Duodenal mucosa (tissue), 2 donors: ENCODE results near the gene CLTRN.

Experiments used
- H3K27ac ChIP-seq: one replicate; pipeline ENCODE4 v1.7.0; 2013; ENCODE audit warnings: low read depth, low read length
- H3K27me3 ChIP-seq, 2 donors: one replicate each; pipeline ENCODE4 v1.7.0; 2013; ENCODE audit warnings: low read length in 2 of 2, control low read depth in 1 of 2; ENCODE audit not compliant: insufficient read depth in 2 of 2, control insufficient read depth in 1 of 2
- H3K36me3 ChIP-seq, 2 donors: one replicate each; pipeline ENCODE4 v1.7.0; 2013; ENCODE audit warnings: low read length in 2 of 2, control low read depth in 1 of 2; ENCODE audit not compliant: insufficient read depth in 2 of 2, control insufficient read depth in 1 of 2
- H3K4me1 ChIP-seq, 2 donors: one replicate each; pipeline ENCODE4 v1.7.0; 2013; ENCODE audit warnings: low read length in 2 of 2, control low read depth in 1 of 2; ENCODE audit not compliant: insufficient read depth in 2 of 2, control insufficient read depth in 1 of 2
- H3K4me3 ChIP-seq, 2 donors: one replicate each; pipeline ENCODE4 v1.7.0; 2013; ENCODE audit warnings: low read length in 2 of 2, low read depth in 1 of 2
- H3K9ac ChIP-seq, 2 donors: one replicate each; pipeline ENCODE4 v1.7.0; 2013; ENCODE audit warnings: low read length in 2 of 2, low read depth in 1 of 2
- H3K9me3 ChIP-seq, 2 donors: one replicate each; pipeline ENCODE4 v1.7.0; 2013; ENCODE audit warnings: low read length in 2 of 2, control low read depth in 1 of 2; ENCODE audit not compliant: control insufficient read depth in 1 of 2

Gene CLTRN

GRCh38 chrX:15680401-15680800 is 15.8 kb upstream of the CLTRN start:
- Histone ChIP-seq H3K9ac (no peak overlapping the region), H3K27me3 (no peaks in the 10 kb centered on the region)

GRCh38 chrX:15679246-15679645 is 14.6 kb upstream of the CLTRN start:
- H3K36me3 ChIP-seq = peaks cover 0 to 7% of the 10 kb centered on the region in 2 donors
- no peaks in the 10 kb centered on the region for H3K27me3 ChIP-seq
- H3K9ac ChIP-seq = no peak overlapping the region
- H3K9me3 ChIP-seq = no peaks in the 10 kb centered on the region
- H3K4me3 ChIP-seq = no peak overlapping the region
- H3K4me1 ChIP-seq = peaks cover 5 to 19% of the 10 kb centered on the region in 2 donors
- no peak overlapping the region for H3K27ac ChIP-seq

More at GRCh38 chrX:15680401-15680800, 15.8 kb upstream of the CLTRN start:
- Histone ChIP-seq H3K9me3 (no peaks in the 10 kb centered on the region), H3K4me1 (peaks cover 4 to 18% of the 10 kb centered on the region in 2 donors), H3K27ac (no peak overlapping the region), H3K36me3 (peaks cover 0 to 7% of the 10 kb centered on the region in 2 donors), H3K4me3 (no peak overlapping the region)

GRCh38 chrX:15678339-15678738 is 13.7 kb upstream of the CLTRN start:
- peaks cover 0 to 7% of the 10 kb centered on the region in 2 donors for H3K36me3 ChIP-seq
- peaks cover 7 to 24% of the 10 kb centered on the region in 2 donors for H3K4me1 ChIP-seq
- no peaks in the 10 kb centered on the region for H3K27me3 ChIP-seq
- no peaks in the 10 kb centered on the region for H3K9me3 ChIP-seq
- no peak overlapping the region for H3K9ac ChIP-seq
- H3K27ac ChIP-seq = no peak overlapping the region
- H3K4me3 ChIP-seq = no peak overlapping the region

- Histone ChIP-seq H3K4me1 (peaks cover 7 to 24% of the 10 kb centered on the region in 2 donors), H3K9me3 (no peaks in the 10 kb centered on the region), H3K36me3 (peaks cover 0 to 7% of the 10 kb centered on the region in 2 donors), H3K27ac (no peak overlapping the region), H3K9ac (peak overlapping the region in 1 of 2 donors; percentile 96), H3K4me3 (peak overlapping the region in 1 of 2 donors; percentile 95), H3K27me3 (no peaks in the 10 kb centered on the region)
Measured at GRCh38 chrX:15676886-15677285, 12.3 kb upstream of the CLTRN start.

GRCh38 chrX:15675490-15675921 is 10.9 kb upstream of the CLTRN start:
- Histone ChIP-seq H3K9ac (peak overlapping the region; percentile 91 to 96), H3K27me3 (no peaks in the 10 kb centered on the region), H3K9me3 (no peaks in the 10 kb centered on the region), H3K4me3 (peak overlapping the region; percentile 85 to 95), H3K36me3 (peaks cover 0 to 3% of the 10 kb centered on the region in 2 donors), H3K4me1 (peaks cover 7 to 23% of the 10 kb centered on the region in 2 donors), H3K27ac (peak overlapping the region; percentile 99)

- Histone ChIP-seq H3K9me3 (no peaks in the 10 kb centered on the region), H3K9ac (peak overlapping the region; percentile 91 to 96), H3K27me3 (no peaks in the 10 kb centered on the region), H3K36me3 (peaks cover 0 to 3% of the 10 kb centered on the region in 2 donors), H3K4me1 (peaks cover 7 to 18% of the 10 kb centered on the region in 2 donors), H3K4me3 (peak overlapping the region; percentile 85 to 95), H3K27ac (peak overlapping the region; percentile 99)
Measured at GRCh38 chrX:15674841-15675489, 10.4 kb upstream of the CLTRN start.

- Histone ChIP-seq H3K9me3 (no peaks in the 10 kb centered on the region), H3K4me1 (peaks cover 7 to 17% of the 10 kb centered on the region in 2 donors), H3K9ac (peak overlapping the region; percentile 91 to 96), H3K27ac (peak overlapping the region; percentile 99), H3K4me3 (peak overlapping the region; percentile 85 to 95), H3K36me3 (peaks cover 0 to 3% of the 10 kb centered on the region in 2 donors), H3K27me3 (no peaks in the 10 kb centered on the region)
Measured at GRCh38 chrX:15674514-15674840, 9.9 kb upstream of the CLTRN start.

GRCh38 chrX:15673970-15674369 is 9.4 kb upstream of the CLTRN start:
- Histone ChIP-seq H3K9me3 (no peaks in the 10 kb centered on the region), H3K4me3 (peak overlapping the region; percentile 85 to 95), H3K36me3 (no peaks in the 10 kb centered on the region), H3K4me1 (peaks cover 7 to 17% of the 10 kb centered on the region in 2 donors), H3K9ac (peak overlapping the region; percentile 91 to 96), H3K27me3 (no peaks in the 10 kb centered on the region), H3K27ac (peak overlapping the region; percentile 99)

- Histone ChIP-seq H3K27me3 (no peaks in the 10 kb centered on the region), H3K4me1 (peaks cover 7 to 17% of the 10 kb centered on the region in 2 donors), H3K36me3 (no peaks in the 10 kb centered on the region), H3K9ac (no peak overlapping the region), H3K4me3 (no peak overlapping the region), H3K27ac (no peak overlapping the region), H3K9me3 (no peaks in the 10 kb centered on the region)
Measured at GRCh38 chrX:15672881-15673280, 8.3 kb upstream of the CLTRN start.

GRCh38 chrX:15663439-15663838 is 1.2 kb downstream of the CLTRN start:
- Histone ChIP-seq H3K4me3 (no peak overlapping the region), H3K9me3 (no peaks in the 10 kb centered on the region), H3K9ac (no peak overlapping the region), H3K36me3 (no peaks in the 10 kb centered on the region), H3K27me3 (no peaks in the 10 kb centered on the region), H3K27ac (no peak overlapping the region), H3K4me1 (no peaks in the 10 kb centered on the region)
